ENCODE measurements around the gene NPAT.

- TF ChIP-seq FIP1L1 (IDR thresholded peaks at IDR 0.05; ENCODE audit: borderline replicate concordance, insufficient read depth, low read depth, low read length) (no peak), ZNF501 (CRISPR knock-in tag; IDR thresholded peaks at IDR 0.05) (no peak), ZNF34 (CRISPR knock-in tag; IDR thresholded peaks at IDR 0.05; ENCODE audit: borderline replicate concordance) (no peak), MEF2D (CRISPR knock-in tag; IDR thresholded peaks at IDR 0.05) (no peak), RELA (CRISPR knock-in tag; IDR thresholded peaks at IDR 0.05) (no peak), ATF7 (IDR thresholded peaks at IDR 0.05) (no peak), ATF7 (CRISPR knock-in tag; IDR thresholded peaks at IDR 0.05) (no peak), ATF6 (CRISPR knock-in tag; conservative IDR thresholded peaks at IDR 0.05) (no peak), TBL1XR1 (IDR thresholded peaks at IDR 0.05; ENCODE audit: borderline replicate concordance, low read length, partially characterized antibody) (no peak), ZNF354B (CRISPR knock-in tag; IDR thresholded peaks at IDR 0.05) (no peak), CAMTA2 (CRISPR knock-in tag; IDR thresholded peaks at IDR 0.05; ENCODE audit: borderline replicate concordance) (no peak), ZBTB49 (CRISPR knock-in tag; IDR thresholded peaks at IDR 0.05; ENCODE audit: borderline replicate concordance) (no peak), RFX1 (IDR thresholded peaks at IDR 0.05) (no peak), CTCF (CRISPR knock-in tag; IDR thresholded peaks at IDR 0.05) (no peak), MXI1 (IDR thresholded peaks at IDR 0.05; ENCODE audit: borderline replicate concordance, low read depth, low read length) (no peak)
Measured at GRCh38 chr11:108125096-108125495, 97.3 kb downstream of the NPAT start.

Data from HepG2 (cell line).